Tibial nerve (tissue), 4 donors: ENCODE data around the gene CHSY1. TPM values are rescaled to one million over a fixed set of nuclear protein-coding genes. Genes with fewer than 3 reads are reported as not detected.

Source experiments
- DNase-seq, 2 donors: peaks; one replicate each; pipeline ENCODE4 v3.0.0-alpha.2; 2019; ENCODE audit warnings: low spot score in 2 of 2
- H3K27ac ChIP-seq, 4 donors: fragments of 200-600 bp; sonication (generic) in 3 of 4; one replicate each; pipeline ENCODE4 v1.5.1; 2017 to 2019; ENCODE audit warnings: mild to moderate bottlenecking in 1 of 4
- H3K27me3 ChIP-seq, 2 donors: fragments of 200-600 bp; sonication (generic) in 1 of 2; one replicate each; pipeline versions ENCODE4 v1.5.1 to v1.6.0; 2017 to 2019
- H3K36me3 ChIP-seq, 3 donors: fragments of 200-600 bp; sonication (generic); one replicate each; pipeline ENCODE4 v1.5.1; 2018 to 2019
- H3K4me1 ChIP-seq, 4 donors: fragments of 200-600 bp; sonication (generic) in 3 of 4; one replicate each; pipeline ENCODE4 v1.5.1; 2017 to 2019
- H3K4me3 ChIP-seq, 4 donors: fragments of 200-600 bp; sonication (generic) in 3 of 4; one replicate each; pipeline ENCODE4 v1.5.1; 2017 to 2019; ENCODE audit warnings: mild to moderate bottlenecking in 1 of 4, moderate library complexity in 1 of 4
- H3K9me3 ChIP-seq, 4 donors: fragments of 200-600 bp; sonication (generic) in 3 of 4; one replicate each; pipeline ENCODE4 v1.5.1; 2017 to 2019
- EP300 ChIP-seq, 2 donors: sonication (generic); formaldehyde crosslinking; IDR thresholded peaks; one replicate each; pipeline ENCODE4 v1.6.1; 2017; ENCODE audit warnings: antibody characterized with exemption in 2 of 2, mild to moderate bottlenecking in 1 of 2
- POLR2A ChIP-seq, 2 donors: fragments of 450-650 bp; IDR thresholded peaks; one replicate each; pipeline ENCODE4 v1.6.1; 2017; ENCODE audit warnings: antibody characterized with exemption in 2 of 2, mild to moderate bottlenecking in 2 of 2, moderate library complexity in 2 of 2
- WGBS, 2 donors: methylation state at CpG; one replicate each; pipeline ENCODE4 v1.1.5; 2018; 5-methylcytosine and 5-hydroxymethylcytosine counted together
- total RNA-seq, 4 donors: library from RNA; depleted of rRNA; stranded (reverse); fragments of >200 nt; gene quantifications; one replicate each; pipeline ENCODE4 v1.1.0, GENCODE V29; 2016
- TF ChIP-seq, protein P1 (sequence below), 5 experiments: fragments of 200-600 bp in 3 of 5; fragments of 450-650 bp in 2 of 5; sonication (generic) in 3 of 5; IDR thresholded peaks; one replicate each; pipeline ENCODE4 v1.5.1; 2016 to 2019; ENCODE audit warnings: antibody characterized with exemption in 5 of 5, mild to moderate bottlenecking in 3 of 5, moderate library complexity in 2 of 5

Gene CHSY1, protein sequence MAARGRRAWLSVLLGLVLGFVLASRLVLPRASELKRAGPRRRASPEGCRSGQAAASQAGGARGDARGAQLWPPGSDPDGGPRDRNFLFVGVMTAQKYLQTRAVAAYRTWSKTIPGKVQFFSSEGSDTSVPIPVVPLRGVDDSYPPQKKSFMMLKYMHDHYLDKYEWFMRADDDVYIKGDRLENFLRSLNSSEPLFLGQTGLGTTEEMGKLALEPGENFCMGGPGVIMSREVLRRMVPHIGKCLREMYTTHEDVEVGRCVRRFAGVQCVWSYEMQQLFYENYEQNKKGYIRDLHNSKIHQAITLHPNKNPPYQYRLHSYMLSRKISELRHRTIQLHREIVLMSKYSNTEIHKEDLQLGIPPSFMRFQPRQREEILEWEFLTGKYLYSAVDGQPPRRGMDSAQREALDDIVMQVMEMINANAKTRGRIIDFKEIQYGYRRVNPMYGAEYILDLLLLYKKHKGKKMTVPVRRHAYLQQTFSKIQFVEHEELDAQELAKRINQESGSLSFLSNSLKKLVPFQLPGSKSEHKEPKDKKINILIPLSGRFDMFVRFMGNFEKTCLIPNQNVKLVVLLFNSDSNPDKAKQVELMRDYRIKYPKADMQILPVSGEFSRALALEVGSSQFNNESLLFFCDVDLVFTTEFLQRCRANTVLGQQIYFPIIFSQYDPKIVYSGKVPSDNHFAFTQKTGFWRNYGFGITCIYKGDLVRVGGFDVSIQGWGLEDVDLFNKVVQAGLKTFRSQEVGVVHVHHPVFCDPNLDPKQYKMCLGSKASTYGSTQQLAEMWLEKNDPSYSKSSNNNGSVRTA
- total RNA-seq = 10 to 100 TPM; 22.0 to 29.7 (median 24.6) TPM

DNA sequence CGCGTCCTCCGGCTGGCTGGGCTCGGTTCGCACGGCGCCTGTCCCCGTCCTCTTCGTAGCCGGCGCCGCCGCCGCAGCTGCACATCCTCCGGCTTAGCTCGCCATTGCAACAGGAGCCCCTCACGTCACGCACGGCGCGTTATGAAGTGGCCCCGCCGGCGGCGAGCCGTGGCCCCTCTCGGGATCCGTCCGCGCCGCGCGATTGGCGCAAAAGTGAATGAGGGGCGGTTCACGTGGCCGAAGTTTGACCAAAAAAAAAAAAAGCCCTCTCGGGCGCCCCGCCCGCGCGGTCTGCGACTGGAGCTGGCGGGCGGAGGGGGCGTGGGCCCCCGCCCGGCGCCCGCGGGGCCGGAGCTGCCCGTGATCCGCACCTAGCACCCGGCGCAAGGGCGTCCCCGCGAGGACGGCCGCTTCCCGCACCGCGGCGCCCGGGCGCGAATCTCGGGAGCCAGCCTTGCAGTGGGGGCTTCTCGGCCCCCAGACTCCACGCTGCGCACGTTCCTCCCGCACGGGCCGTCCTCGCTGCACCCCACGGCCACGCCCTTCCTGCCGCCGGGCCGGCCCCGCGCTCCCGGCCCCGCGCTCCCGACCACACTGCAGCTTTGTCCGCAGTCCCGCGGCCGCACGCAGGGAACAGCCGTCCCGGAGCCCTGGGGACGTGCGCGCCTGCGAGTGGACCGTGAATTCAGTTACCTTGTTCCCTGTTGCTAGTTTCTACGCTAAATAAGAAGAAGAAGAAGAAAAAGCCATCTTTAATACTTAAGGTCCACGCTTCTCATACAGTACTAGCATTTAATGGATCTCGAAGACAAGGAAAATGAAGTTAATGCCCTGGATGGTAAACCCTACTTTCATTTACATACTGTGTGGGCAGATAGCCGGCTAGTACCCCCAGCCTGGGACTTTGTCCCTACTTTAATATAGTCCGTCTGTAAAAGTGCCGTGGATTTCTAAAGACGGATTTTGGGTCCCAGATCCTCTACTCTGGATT, at the start of gene CHSY1:
CHSY1 (minus strand) TSS at position 219 of the 991 bp plus-strand sequence. CDS start 592 bp downstream, outside the sequence.
- TF ChIP-seq, protein P1, sequence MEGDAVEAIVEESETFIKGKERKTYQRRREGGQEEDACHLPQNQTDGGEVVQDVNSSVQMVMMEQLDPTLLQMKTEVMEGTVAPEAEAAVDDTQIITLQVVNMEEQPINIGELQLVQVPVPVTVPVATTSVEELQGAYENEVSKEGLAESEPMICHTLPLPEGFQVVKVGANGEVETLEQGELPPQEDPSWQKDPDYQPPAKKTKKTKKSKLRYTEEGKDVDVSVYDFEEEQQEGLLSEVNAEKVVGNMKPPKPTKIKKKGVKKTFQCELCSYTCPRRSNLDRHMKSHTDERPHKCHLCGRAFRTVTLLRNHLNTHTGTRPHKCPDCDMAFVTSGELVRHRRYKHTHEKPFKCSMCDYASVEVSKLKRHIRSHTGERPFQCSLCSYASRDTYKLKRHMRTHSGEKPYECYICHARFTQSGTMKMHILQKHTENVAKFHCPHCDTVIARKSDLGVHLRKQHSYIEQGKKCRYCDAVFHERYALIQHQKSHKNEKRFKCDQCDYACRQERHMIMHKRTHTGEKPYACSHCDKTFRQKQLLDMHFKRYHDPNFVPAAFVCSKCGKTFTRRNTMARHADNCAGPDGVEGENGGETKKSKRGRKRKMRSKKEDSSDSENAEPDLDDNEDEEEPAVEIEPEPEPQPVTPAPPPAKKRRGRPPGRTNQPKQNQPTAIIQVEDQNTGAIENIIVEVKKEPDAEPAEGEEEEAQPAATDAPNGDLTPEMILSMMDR (IDR thresholded peaks at IDR 0.05) = peak; percentile 10 to 47 (median 27)
- TF ChIP-seq EP300 (IDR thresholded peaks at IDR 0.05) (peak; percentile 75 to 96), POLR2A (IDR thresholded peaks at IDR 0.05) (peak; percentile 78 to 86)
- peaks cover 0 to 51% (median 16%) of the 10 kb centered on the region in 4 donors for H3K4me1 ChIP-seq
- 1 to 2% methylated on average over 26 to 74 of the region's 108 CpGs for WGBS, 2 donors

DNA sequence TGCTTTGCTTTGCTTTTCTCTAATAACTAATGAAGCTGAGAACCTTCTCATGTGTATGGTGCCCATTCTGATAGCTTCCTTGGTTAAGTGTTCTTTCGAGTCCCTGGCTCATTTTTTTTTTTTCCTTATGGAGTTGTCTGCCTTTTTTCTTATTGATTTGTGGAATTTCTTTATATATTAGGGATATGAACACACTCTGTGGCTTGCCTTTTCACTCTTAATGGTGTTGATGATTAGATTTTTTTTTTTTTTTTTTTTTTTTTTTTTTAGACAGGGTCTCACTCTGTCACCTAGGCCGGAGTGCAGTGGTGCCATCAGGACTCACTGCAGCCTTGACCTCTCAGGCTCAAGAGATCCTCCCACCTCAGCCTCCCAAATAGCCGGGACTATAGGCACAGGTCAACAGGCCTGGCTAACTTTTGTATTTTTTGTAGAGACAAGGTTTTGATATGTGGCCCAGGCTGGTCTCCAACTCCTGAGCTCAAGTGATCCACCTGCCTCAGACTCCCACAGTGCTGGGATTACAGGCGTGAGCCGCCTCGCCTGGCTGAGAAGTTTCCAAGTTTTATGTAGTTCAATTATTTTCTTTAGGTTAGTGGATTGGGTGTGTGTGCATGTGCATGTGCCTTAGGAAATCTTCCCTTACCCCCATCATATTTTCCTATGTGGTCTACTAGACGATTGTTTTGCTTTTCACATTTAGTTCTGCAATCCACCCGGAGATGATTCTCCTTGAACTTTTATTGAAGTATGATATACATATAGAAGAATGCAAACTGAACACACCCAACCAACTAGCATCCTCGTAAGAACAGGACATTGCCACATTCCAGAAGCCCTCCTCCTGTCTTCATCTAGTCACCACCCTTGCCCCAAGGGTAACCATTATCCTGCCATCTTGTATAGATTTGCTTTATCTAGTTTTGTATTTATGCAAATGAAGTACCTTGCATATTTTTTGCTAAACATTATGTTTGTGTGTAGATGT, 44.9 kb upstream of the CHSY1 start:
- 69 to 71% methylated on average over 9 of the region's 9 CpGs for WGBS, 2 donors
- DNase-seq = no peak
- H3K9me3 ChIP-seq = no peaks in the 10 kb centered on the region
- TF ChIP-seq, protein P1 (IDR thresholded peaks at IDR 0.05) = no peak
- TF ChIP-seq EP300 (IDR thresholded peaks at IDR 0.05) (no peak), POLR2A (IDR thresholded peaks at IDR 0.05) (no peak)
- H3K27ac ChIP-seq = peak overlapping the region in 1 of 4 donors; percentile 77
- no peak overlapping the region for H3K4me3 ChIP-seq
- H3K27me3 ChIP-seq = no peaks in the 10 kb centered on the region
- H3K4me1 ChIP-seq = peaks cover 0 to 38% (median 19%) of the 10 kb centered on the region in 4 donors
- H3K36me3 ChIP-seq = no peaks in the 10 kb centered on the region

More for the DNA sequence above, at the start of gene CHSY1:
- Histone ChIP-seq H3K36me3 (no peaks in the 10 kb centered on the region), H3K9me3 (no peaks in the 10 kb centered on the region), H3K27ac (peak within 1 kb of the TSS; percentile 77 to 94 (median 80)), H3K4me3 (peak within 1 kb of the TSS; percentile 71 to 88 (median 80)), H3K27me3 (no peaks in the 10 kb centered on the region)
- DNase-seq = peak; percentile 87 to 91

DNA sequence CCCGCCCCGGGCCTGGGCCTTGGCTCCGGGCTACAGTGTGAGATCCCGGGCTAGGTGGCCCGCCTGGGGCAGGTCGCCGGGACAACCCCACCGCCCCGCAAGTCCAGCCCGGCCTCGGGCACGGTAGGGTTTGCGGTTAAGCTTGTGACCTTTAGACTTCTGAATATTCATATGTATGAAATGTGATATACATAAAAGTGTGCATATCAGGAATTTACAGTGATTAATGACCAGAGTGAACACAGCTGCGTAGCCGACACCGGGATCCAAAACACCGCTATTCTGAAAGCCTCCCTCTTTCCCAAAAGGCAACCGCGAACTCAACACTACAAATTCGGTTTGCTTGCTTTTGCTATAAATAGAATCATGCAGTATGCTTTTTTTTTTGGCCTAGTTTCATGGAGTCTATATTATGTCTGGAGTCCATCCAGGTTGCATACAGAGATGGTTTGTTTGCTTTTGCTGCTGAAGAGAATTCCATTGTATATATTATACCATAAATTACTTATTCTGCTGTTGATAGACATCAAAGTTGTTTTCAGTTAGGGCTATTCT, 43.8 kb upstream of the CHSY1 start:
- H3K27ac ChIP-seq = peak overlapping the region; percentile 77 to 98 (median 92)
- peak overlapping the region; percentile 95 to 99 (median 97) for H3K4me3 ChIP-seq

More for the DNA sequence above, 43.8 kb upstream of the CHSY1 start:
- no peak for TF ChIP-seq POLR2A (IDR thresholded peaks at IDR 0.05)
- no peak for TF ChIP-seq EP300 (IDR thresholded peaks at IDR 0.05)
- TF ChIP-seq, protein P1 (IDR thresholded peaks at IDR 0.05) = no peak
- H3K36me3 ChIP-seq = peaks cover 0 to 9% (median 0%) of the 10 kb centered on the region in 3 donors
- H3K9me3 ChIP-seq = no peaks in the 10 kb centered on the region
- WGBS, 2 donors = 2 to 3% methylated on average over 16 to 19 of the region's 20 CpGs
- no peak for DNase-seq
- H3K4me1 ChIP-seq = peaks cover 0 to 47% (median 19%) of the 10 kb centered on the region in 4 donors
- H3K27me3 ChIP-seq = no peaks in the 10 kb centered on the region
